ENCODE data around the gene WNK2. TPM values are rescaled to one million over a fixed set of nuclear protein-coding genes. Genes with fewer than 3 reads are reported as not detected.
"Not testable (repeated sequence)": the region's sequence is repeated elsewhere in the genome, so short reads cannot be mapped to it uniquely, and the experiment has no call there.

The WNK2 gene
- polyA plus RNA-seq, 3 donors: 0.40 TPM; not detected in 2

DNA sequence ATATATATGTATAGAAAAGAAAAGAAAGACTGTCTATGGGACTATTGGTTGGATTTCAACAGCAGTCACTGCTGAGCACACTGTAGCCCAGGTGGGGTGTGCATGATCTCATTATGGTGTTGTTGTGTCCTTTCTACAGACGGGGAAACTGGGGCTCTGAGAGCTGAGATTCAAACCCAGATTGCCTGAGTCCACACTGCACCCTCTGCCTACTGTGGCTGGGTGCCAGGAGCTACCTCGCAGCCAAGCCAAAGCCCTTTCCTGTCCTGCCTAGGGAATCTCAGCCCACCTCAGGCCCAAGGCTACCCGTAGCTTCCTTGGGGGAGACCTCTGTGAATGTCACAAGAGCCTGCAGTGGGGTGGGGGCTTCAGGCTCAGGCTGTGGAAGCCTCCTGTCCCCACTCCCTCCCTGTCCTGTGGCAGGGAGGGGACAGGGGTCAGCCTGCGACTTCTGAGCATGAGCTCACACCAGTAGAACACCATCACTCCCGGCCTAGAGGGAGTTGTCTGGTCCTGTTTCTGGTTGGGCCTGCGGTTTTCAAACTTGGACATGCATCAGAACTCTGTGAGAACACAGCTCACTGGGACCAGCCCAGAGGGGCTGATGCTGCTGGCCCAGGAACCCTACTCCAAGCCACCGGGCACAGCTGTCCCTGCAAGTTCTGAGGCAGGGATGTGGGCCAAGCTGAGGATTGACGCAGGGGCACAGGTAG is 42.0 kb upstream of the WNK2 start:
- Histone ChIP-seq H3K4me1 (ENCODE audit: control insufficient read depth in 1 of 2, insufficient read depth in 2 of 2, low read length in 2 of 2) (peaks cover 25 to 32% of the 10 kb centered on the region in 2 donors), H4K20me1 (ENCODE audit: insufficient read depth, low read length) (no peaks in the 10 kb centered on the region), H3K9ac (ENCODE audit: insufficient read depth, low read length, poor library complexity, severe bottlenecking) (no peak overlapping the region)

DNA sequence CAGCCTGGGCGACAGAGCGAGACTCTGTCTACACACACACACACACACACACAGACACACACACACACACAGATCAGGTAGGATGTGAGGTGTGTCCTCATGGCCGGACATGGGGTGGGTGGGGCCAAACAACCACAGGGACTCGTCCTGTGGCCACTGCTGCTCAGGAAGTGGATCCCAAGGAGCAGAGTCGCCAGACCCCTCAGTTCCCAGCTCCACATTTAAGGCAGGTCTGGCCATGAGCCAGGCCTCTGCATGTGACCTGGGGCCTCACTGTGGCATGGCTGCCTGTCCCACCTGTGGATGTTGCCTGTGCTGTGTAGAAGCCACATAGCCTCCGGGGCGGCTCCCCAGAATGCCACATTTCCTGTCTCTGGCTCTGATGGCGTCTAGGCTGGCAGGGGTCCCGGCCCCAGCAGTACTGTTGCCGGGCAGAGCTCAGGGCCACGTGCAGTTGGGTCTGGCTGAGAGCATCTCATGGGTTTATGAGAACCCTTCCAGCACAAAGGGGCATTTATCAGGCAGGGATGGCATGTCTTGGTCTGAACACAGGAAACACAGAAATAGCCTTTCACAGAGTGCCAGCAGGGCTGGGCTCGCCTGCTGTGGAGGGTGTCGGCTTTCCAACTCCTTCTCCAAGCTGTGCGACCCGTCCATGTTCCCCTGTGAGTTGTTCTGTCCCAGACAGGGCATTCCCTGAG is 40.0 kb upstream of the WNK2 start:
- 0% methylated on average over 11 of the region's 15 CpGs for WGBS (ENCODE audit: insufficient coverage)
- Histone ChIP-seq H3K4me1 (ENCODE audit: control insufficient read depth in 1 of 2, insufficient read depth in 2 of 2, low read length in 2 of 2) (peaks cover 17 to 23% of the 10 kb centered on the region in 2 donors), H3K27ac (ENCODE audit: low read depth in 1 of 2, low read length in 2 of 2) (no peak overlapping the region), H3K36me3 (replicated peaks in 1 of 2; ENCODE audit: control insufficient read depth in 1 of 2, insufficient read depth in 2 of 2, low read length in 2 of 2) (no peaks in the 10 kb centered on the region), H3K4me2 (replicated peaks; ENCODE audit: extremely low read depth, low read length, poor library complexity, severe bottlenecking) (peak overlapping the region; percentile 9), H3K27me3 (ENCODE audit: control insufficient read depth in 2 of 2, insufficient read depth in 2 of 2, low read length in 2 of 2) (peaks cover 0 to 2% of the 10 kb centered on the region in 2 donors), H3K4me3 (replicated peaks in 1 of 3; ENCODE audit: low read depth in 2 of 3, low read length in 3 of 3) (no peak overlapping the region), H3K9ac (ENCODE audit: insufficient read depth, low read length, poor library complexity, severe bottlenecking) (no peak overlapping the region), H3K9me3 (replicated peaks in 1 of 2; ENCODE audit: control insufficient read depth in 1 of 2, insufficient read depth in 1 of 2, low read length in 2 of 2) (peaks cover 0 to 5% of the 10 kb centered on the region in 2 donors), H4K20me1 (ENCODE audit: insufficient read depth, low read length) (no peaks in the 10 kb centered on the region), H3K79me2 (ENCODE audit: insufficient read depth, low read length) (no peaks in the 10 kb centered on the region), H2AFZ (ENCODE audit: insufficient read depth, low read depth, low read length, poor library complexity, severe bottlenecking) (peak overlapping the region; percentile 68)
- peaks cover 0 to 5% of the 10 kb centered on the region in 2 donors for H3K36me3 Mint-ChIP-seq
- peak overlapping the region; percentile 14 to 32 for H3K4me3 Mint-ChIP-seq
- peaks cover 4 to 12% (median 7%) of the 10 kb centered on the region in 3 donors for H3K27me3 Mint-ChIP-seq (ENCODE audit: low read depth in 3 of 3)
- intact Hi-C loops (cut with micrococcal nuclease): no loop called here
- no peak for DNase-seq
- TF ChIP-seq, protein P1, sequence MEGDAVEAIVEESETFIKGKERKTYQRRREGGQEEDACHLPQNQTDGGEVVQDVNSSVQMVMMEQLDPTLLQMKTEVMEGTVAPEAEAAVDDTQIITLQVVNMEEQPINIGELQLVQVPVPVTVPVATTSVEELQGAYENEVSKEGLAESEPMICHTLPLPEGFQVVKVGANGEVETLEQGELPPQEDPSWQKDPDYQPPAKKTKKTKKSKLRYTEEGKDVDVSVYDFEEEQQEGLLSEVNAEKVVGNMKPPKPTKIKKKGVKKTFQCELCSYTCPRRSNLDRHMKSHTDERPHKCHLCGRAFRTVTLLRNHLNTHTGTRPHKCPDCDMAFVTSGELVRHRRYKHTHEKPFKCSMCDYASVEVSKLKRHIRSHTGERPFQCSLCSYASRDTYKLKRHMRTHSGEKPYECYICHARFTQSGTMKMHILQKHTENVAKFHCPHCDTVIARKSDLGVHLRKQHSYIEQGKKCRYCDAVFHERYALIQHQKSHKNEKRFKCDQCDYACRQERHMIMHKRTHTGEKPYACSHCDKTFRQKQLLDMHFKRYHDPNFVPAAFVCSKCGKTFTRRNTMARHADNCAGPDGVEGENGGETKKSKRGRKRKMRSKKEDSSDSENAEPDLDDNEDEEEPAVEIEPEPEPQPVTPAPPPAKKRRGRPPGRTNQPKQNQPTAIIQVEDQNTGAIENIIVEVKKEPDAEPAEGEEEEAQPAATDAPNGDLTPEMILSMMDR (IDR thresholded peaks at IDR 0.05): no peak
- peaks cover 24% of the 10 kb centered on the region for H3K4me1 Mint-ChIP-seq
- H3K9me3 Mint-ChIP-seq: peaks cover 0 to 13% (median 5%) of the 10 kb centered on the region in 7 donors
- H3K27ac Mint-ChIP-seq: peak overlapping the region in 1 of 7 donors; percentile 13

More for the DNA sequence above, 42.0 kb upstream of the WNK2 start:
- Histone ChIP-seq H2AFZ (ENCODE audit: insufficient read depth, low read depth, low read length, poor library complexity, severe bottlenecking) (no peak overlapping the region), H3K4me3 (replicated peaks in 1 of 3; ENCODE audit: low read depth in 2 of 3, low read length in 3 of 3) (no peak overlapping the region), H3K4me2 (replicated peaks; ENCODE audit: extremely low read depth, low read length, poor library complexity, severe bottlenecking) (no peak overlapping the region), H3K27me3 (ENCODE audit: control insufficient read depth in 2 of 2, insufficient read depth in 2 of 2, low read length in 2 of 2) (peaks cover 0 to 2% of the 10 kb centered on the region in 2 donors), H3K36me3 (replicated peaks in 1 of 2; ENCODE audit: control insufficient read depth in 1 of 2, insufficient read depth in 2 of 2, low read length in 2 of 2) (no peaks in the 10 kb centered on the region), H3K9me3 (replicated peaks in 1 of 2; ENCODE audit: control insufficient read depth in 1 of 2, insufficient read depth in 1 of 2, low read length in 2 of 2) (peaks cover 0 to 6% of the 10 kb centered on the region in 2 donors), H3K27ac (ENCODE audit: low read depth in 1 of 2, low read length in 2 of 2) (no peak overlapping the region), H3K79me2 (ENCODE audit: insufficient read depth, low read length) (no peaks in the 10 kb centered on the region)
- Mint-ChIP-seq H3K4me1 (peaks cover 36% of the 10 kb centered on the region), H3K27ac (peak overlapping the region in 1 of 7 donors; percentile 58), H3K36me3 (peaks cover 4 to 5% of the 10 kb centered on the region in 2 donors), H3K9me3 (peaks cover 4 to 16% (median 7%) of the 10 kb centered on the region in 7 donors), H3K27me3 (ENCODE audit: low read depth in 3 of 3) (peaks cover 7 to 11% (median 7%) of the 10 kb centered on the region in 3 donors), H3K4me3 (no peak overlapping the region)
- WGBS (ENCODE audit: insufficient coverage): 70% methylated on average over 2 of the region's 8 CpGs
- TF ChIP-seq, protein P1 (IDR thresholded peaks at IDR 0.05): no peak
- intact Hi-C loops (cut with micrococcal nuclease): no loop called here
- DNase-seq: no peak

DNA sequence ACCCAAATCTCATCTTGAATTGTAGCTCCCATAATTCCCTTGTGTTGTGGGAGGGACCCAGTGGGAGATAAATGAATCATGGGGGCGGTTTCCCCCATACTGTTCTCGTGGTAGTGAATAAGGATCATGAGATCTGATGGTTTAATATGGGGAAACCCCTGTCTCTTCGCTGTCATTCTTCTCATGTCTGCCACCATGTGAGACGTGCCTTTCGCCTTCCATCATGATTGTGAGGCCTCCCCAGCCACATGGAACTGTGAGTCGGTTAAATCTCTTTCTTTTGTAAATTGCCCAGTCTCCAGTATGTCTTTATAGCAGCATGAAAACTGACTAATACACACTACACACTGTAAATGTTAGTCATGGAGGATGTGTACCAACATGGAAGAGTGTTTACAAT is 37.2 kb upstream of the WNK2 start:
- 93% methylated on average over 5 of the region's 6 CpGs for WGBS (ENCODE audit: insufficient coverage)
- H3K4me2 ChIP-seq (replicated peaks; ENCODE audit: extremely low read depth, low read length, poor library complexity, severe bottlenecking); intact Hi-C loops (cut with micrococcal nuclease); H3K27me3 ChIP-seq (ENCODE audit: control insufficient read depth in 2 of 2, insufficient read depth in 2 of 2, low read length in 2 of 2); H3K36me3 ChIP-seq (replicated peaks in 1 of 2; ENCODE audit: control insufficient read depth in 1 of 2, insufficient read depth in 2 of 2, low read length in 2 of 2); H3K36me3 Mint-ChIP-seq; H2AFZ ChIP-seq (ENCODE audit: insufficient read depth, low read depth, low read length, poor library complexity, severe bottlenecking); H3K4me3 ChIP-seq (replicated peaks in 1 of 3; ENCODE audit: low read depth in 2 of 3, low read length in 3 of 3); H3K79me2 ChIP-seq (ENCODE audit: insufficient read depth, low read length); H3K4me3 Mint-ChIP-seq; H3K9ac ChIP-seq (ENCODE audit: insufficient read depth, low read length, poor library complexity, severe bottlenecking); H3K27ac ChIP-seq (ENCODE audit: low read depth in 1 of 2, low read length in 2 of 2); H4K20me1 ChIP-seq (ENCODE audit: insufficient read depth, low read length); H3K9me3 ChIP-seq (replicated peaks in 1 of 2; ENCODE audit: control insufficient read depth in 1 of 2, insufficient read depth in 1 of 2, low read length in 2 of 2): not testable (repeated sequence)
- Mint-ChIP-seq H3K9me3 (peaks cover 0 to 13% (median 3%) of the 10 kb centered on the region in 7 donors), H3K4me1 (peaks cover 20% of the 10 kb centered on the region), H3K27me3 (ENCODE audit: low read depth in 3 of 3) (peaks cover 4 to 11% (median 7%) of the 10 kb centered on the region in 3 donors), H3K27ac (peak overlapping the region in 3 of 7 donors; percentile 17 to 30 (median 26))
- DNase-seq: peak in 2 of 3 donors; percentile 48 to 90
- H3K4me1 ChIP-seq (ENCODE audit: control insufficient read depth in 1 of 2, insufficient read depth in 2 of 2, low read length in 2 of 2): peaks cover 10 to 18% of the 10 kb centered on the region in 2 donors

All from CD14-positive monocyte (primary cell).